Airway epithelial cell (primary cell): Measurements from ENCODE around the gene YTHDC1. TPM values are rescaled to one million over a fixed set of nuclear protein-coding genes. Genes with fewer than 3 reads are reported as not detected.

ENCODE experiments used
- total RNA-seq: library from RNA; depleted of rRNA; stranded (reverse); fragments of >200 nt; gene quantifications from 2 replicates; pipeline ENCODE4 v1.2.3, GENCODE V29; 2015

YTHDC1 gene
- 34.4 and 39.7 TPM in 2 replicates for total RNA-seq

GRCh38 chr4:68349649-68350360 lies at the start of gene YTHDC1:
Gene YTHDC1, minus strand, starts transcription at chr4:68350090. Its CDS starts 337 bp downstream, at chr4:68349753.

Other genes with a start within 250 kb of the YTHDC1 start
- 1.9 and 2.8 TPM in 2 replicates for gene TMPRSS11F, start 220.2 kb downstream of the YTHDC1 start, total RNA-seq
- gene TMPRSS11B, start 104.4 kb downstream of the YTHDC1 start, total RNA-seq: 0.05 and 0.99 TPM in 2 replicates
- 10.4 and 18.1 TPM in 2 replicates for gene TMPRSS11E, start 97.4 kb upstream of the YTHDC1 start, total RNA-seq
- not detected in 2 replicates for gene UGT2B17, start 226.2 kb upstream of the YTHDC1 start, total RNA-seq